OCI-LY1 (cell line): ENCODE data around the gene IWS1.
"Not testable (repeated sequence)": the region's sequence is repeated elsewhere in the genome, so short reads cannot be mapped to it uniquely, and the experiment has no call there.

Experiments
- H2AFZ ChIP-seq: fragments of 200-600 bp; sonication (generic), shearing (Covaris generic); 2 replicates; pipeline ENCODE4 v1.6.0; 2014; ENCODE audit warnings: antibody characterized with exemption, mild to moderate bottlenecking, low read length
- H3F3A ChIP-seq: fragments of 200-600 bp; sonication (generic), shearing (Covaris generic); 2 replicates; pipeline ENCODE4 v1.6.0; 2014; ENCODE audit warnings: mild to moderate bottlenecking, antibody characterized with exemption, low read length, moderate library complexity; ENCODE audit not compliant: insufficient read depth
- H3K27ac ChIP-seq: fragments of 200-600 bp; sonication (generic); 2 replicates; pipeline ENCODE4 v1.5.1; 2014; ENCODE audit warnings: low read length, mixed run types, mild to moderate bottlenecking, low read depth; ENCODE audit not compliant: poor library complexity, severe bottlenecking
- H3K27me3 ChIP-seq: fragments of 200-600 bp; sonication (generic); 2 replicates; pipeline ENCODE4 v1.6.0; 2014; ENCODE audit warnings: antibody characterized with exemption, mild to moderate bottlenecking, low read length, moderate library complexity; ENCODE audit not compliant: insufficient read depth
- H3K36me3 ChIP-seq: fragments of 200-600 bp; sonication (generic); 2 replicates; pipeline ENCODE4 v1.6.1; 2014; ENCODE audit warnings: mild to moderate bottlenecking, antibody characterized with exemption, low read length, moderate library complexity, mixed read lengths; ENCODE audit not compliant: insufficient read depth
- H3K4me1 ChIP-seq: fragments of 200-600 bp; sonication (generic); 2 replicates; pipeline ENCODE4 v1.5.1; 2014; ENCODE audit warnings: mild to moderate bottlenecking, low read length, moderate library complexity; ENCODE audit not compliant: insufficient read depth, severe bottlenecking
- H3K4me2 ChIP-seq: fragments of 200-600 bp; sonication (generic), shearing (Covaris generic); 2 replicates; pipeline ENCODE4 v1.6.1; 2014; ENCODE audit warnings: low read length
- H3K4me3 ChIP-seq: fragments of 200-600 bp; sonication (generic); 2 replicates; pipeline ENCODE4 v1.5.1; 2014; ENCODE audit warnings: low read length, low read depth, mild to moderate bottlenecking, mixed read lengths; ENCODE audit not compliant: poor library complexity, severe bottlenecking
- H3K79me2 ChIP-seq: fragments of 200-600 bp; shearing (Covaris generic); 2 replicates; pipeline ENCODE4 v1.6.1; 2016; ENCODE audit warnings: mixed run types, low read length, mixed read lengths; ENCODE audit not compliant: insufficient read depth
- H3K9ac ChIP-seq: fragments of 200-600 bp; sonication (generic), shearing (Covaris generic); 2 replicates; pipeline ENCODE4 v1.6.1; 2014; ENCODE audit warnings: mild to moderate bottlenecking, low read length, mixed read lengths
- H3K9me2 ChIP-seq: fragments of 200-600 bp; sonication (generic), shearing (Covaris generic); 2 replicates; pipeline ENCODE4 v1.6.1; 2014; ENCODE audit warnings: low read depth, mild to moderate bottlenecking, low read length, mixed read lengths
- H3K9me3 ChIP-seq: fragments of 200-600 bp; shearing (Covaris generic); 2 replicates; pipeline ENCODE4 v1.6.1; 2014; ENCODE audit warnings: low read length, mixed read lengths
- H4K20me1 ChIP-seq: fragments of 200-600 bp; sonication (generic), shearing (Covaris generic); 2 replicates; pipeline ENCODE4 v1.6.0; 2016; ENCODE audit warnings: mild to moderate bottlenecking, low read length; ENCODE audit not compliant: insufficient read depth
- EZH2 ChIP-seq: fragments of 200-600 bp; sonication (generic), shearing (Covaris generic); IDR thresholded peaks from 2 replicates; pipeline ENCODE4 v1.8.0; 2017; ENCODE audit warnings: borderline replicate concordance, mixed run types, mild to moderate bottlenecking, antibody characterized with exemption, low read length, moderate library complexity, mixed read lengths
- TF ChIP-seq, protein P1 (sequence below): fragments of 200-600 bp; sonication (generic), shearing (Covaris generic); IDR thresholded peaks from 2 replicates; pipeline ENCODE4 v1.5.1; 2017; ENCODE audit warnings: mild to moderate bottlenecking, antibody characterized with exemption, low read length, moderate library complexity, mixed read lengths

The IWS1 gene

DNA sequence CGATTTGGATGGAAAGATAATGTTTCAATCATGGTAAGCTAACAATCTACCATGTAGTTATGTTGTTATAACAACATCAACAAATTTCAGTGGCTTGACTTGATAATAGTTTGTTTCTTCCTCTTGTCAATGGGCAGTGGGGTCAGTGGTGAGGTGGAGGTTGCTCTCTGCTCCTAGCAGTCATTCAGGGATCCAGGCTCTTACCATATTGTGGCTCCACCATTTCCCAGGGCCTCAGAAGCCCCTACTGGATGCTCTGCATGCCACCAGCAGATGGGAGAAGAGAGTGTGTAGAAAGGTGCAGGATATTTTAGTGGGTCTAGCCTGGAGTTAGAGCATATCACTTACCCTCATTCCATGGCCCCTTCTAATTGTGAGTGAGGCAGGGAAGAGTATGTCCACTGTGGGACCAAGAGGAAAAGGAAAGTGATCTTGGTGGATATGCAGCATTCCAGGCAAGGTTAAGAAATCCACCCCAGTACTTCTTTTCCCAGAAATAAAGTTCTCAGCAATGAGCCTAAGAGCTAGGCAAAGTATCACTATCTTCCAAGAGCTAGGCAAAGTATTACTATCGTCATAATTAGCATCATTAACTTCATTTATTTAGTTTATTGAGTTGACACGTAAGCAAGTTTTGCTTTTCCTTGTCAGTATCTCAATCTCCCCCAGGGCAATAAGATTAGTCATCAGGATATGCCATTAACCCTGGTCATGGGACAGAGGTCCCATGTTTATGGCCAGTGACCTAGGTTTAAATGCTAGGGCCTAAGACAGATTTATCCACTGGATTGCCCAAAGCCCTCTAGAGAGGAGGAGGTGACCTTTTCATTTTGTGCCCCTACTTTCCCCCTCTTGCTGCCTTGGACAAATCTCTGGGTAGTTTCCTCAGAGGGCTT, 4.2 kb upstream of the IWS1 start:
- Histone ChIP-seq H3K79me2 (peaks cover 4% of the 10 kb centered on the region), H3K4me1 (peaks cover 8% of the 10 kb centered on the region), H2AFZ (no peak overlapping the region), H3K9me3 (no peaks in the 10 kb centered on the region), H3K4me3 (no peak overlapping the region), H4K20me1 (no peaks in the 10 kb centered on the region), H3K9me2 (no peaks in the 10 kb centered on the region), H3K4me2 (no peak overlapping the region), H3K27ac (no peak overlapping the region), H3K36me3 (no peaks in the 10 kb centered on the region), H3F3A (no peaks in the 10 kb centered on the region), H3K9ac (no peak overlapping the region), H3K27me3 (no peaks in the 10 kb centered on the region; the same call in 1 of the 2 replicates)
- TF ChIP-seq EZH2: no peak
- TF ChIP-seq, protein P1, sequence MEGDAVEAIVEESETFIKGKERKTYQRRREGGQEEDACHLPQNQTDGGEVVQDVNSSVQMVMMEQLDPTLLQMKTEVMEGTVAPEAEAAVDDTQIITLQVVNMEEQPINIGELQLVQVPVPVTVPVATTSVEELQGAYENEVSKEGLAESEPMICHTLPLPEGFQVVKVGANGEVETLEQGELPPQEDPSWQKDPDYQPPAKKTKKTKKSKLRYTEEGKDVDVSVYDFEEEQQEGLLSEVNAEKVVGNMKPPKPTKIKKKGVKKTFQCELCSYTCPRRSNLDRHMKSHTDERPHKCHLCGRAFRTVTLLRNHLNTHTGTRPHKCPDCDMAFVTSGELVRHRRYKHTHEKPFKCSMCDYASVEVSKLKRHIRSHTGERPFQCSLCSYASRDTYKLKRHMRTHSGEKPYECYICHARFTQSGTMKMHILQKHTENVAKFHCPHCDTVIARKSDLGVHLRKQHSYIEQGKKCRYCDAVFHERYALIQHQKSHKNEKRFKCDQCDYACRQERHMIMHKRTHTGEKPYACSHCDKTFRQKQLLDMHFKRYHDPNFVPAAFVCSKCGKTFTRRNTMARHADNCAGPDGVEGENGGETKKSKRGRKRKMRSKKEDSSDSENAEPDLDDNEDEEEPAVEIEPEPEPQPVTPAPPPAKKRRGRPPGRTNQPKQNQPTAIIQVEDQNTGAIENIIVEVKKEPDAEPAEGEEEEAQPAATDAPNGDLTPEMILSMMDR: no peak

DNA sequence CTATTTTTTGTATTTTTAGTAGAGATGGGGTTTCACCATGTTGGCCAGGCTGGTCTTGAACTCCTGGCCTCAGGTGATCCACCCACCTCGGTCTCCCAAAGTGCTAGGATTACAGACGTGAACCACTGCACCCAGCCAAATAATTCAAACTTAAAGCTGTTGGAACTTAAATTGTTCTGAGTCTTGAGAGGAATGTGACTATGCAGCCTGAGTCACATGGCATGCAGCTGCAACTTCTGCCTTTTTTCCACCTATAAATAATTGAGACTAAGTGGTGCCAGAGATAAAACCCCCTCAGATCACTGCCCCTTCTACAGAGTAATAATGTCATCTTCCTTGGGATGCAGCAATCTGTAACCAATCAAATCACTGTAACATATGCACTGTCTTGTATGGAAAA, 3.1 kb upstream of the IWS1 start:
- not testable (repeated sequence) for H3K27ac ChIP-seq, H3F3A ChIP-seq, H3K4me2 ChIP-seq, H4K20me1 ChIP-seq, H3K4me3 ChIP-seq, H2AFZ ChIP-seq, H3K9me2 ChIP-seq, H3K9me3 ChIP-seq, H3K9ac ChIP-seq, H3K27me3 ChIP-seq, H3K36me3 ChIP-seq
- peaks cover 13% of the 10 kb centered on the region for H3K4me1 ChIP-seq
- H3K79me2 ChIP-seq: peaks cover 14% of the 10 kb centered on the region

DNA sequence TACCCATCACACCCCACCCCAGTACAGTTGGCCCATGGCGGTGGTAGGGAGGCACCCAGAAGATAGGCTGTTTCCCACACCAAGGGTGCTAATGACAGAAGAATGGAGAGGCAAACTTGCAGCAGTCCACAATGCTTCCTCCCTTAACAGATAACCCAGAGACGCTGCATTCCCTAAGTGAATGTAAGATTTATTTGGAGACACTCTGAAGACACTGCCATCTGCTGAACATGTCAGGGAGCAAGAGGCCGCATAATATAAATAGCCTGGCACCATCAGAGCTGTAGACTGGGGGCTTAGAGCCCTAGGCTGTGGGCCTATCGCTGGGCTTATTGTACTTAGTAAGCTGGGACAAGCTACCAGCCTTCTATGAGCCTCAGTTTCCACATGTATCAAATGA, 2.2 kb upstream of the IWS1 start:
- no peak overlapping the region for H3K4me3 ChIP-seq
- H3K9ac ChIP-seq: no peak overlapping the region
- H4K20me1 ChIP-seq: no peaks in the 10 kb centered on the region
- H2AFZ ChIP-seq: no peak overlapping the region
- H3K36me3 ChIP-seq: peaks cover 6% of the 10 kb centered on the region; the same call in 1 of the 2 replicates
- H3K4me1 ChIP-seq: peaks cover 20% of the 10 kb centered on the region
- H3K27me3 ChIP-seq: no peaks in the 10 kb centered on the region; the same call in 1 of the 2 replicates
- H3K79me2 ChIP-seq: peaks cover 23% of the 10 kb centered on the region
- H3K27ac ChIP-seq: no peak overlapping the region
- H3K9me3 ChIP-seq: no peaks in the 10 kb centered on the region
- no peak overlapping the region for H3K4me2 ChIP-seq
- H3K9me2 ChIP-seq: no peaks in the 10 kb centered on the region
- no peaks in the 10 kb centered on the region for H3F3A ChIP-seq
- TF ChIP-seq, protein P1: peak; percentile 26; the same call in 1 of the 2 replicates
- no peak for TF ChIP-seq EZH2
